Thoracic aorta (tissue), 2 donors: ENCODE measurements around the gene FIGNL2. TPM values are rescaled to one million over a fixed set of nuclear protein-coding genes. Genes with fewer than 3 reads are reported as not detected.

Source experiments
- ATAC-seq: fragments of 150-250 bp; one replicate; pipeline ENCODE4 v1.8.0; 2017; ENCODE audit warnings: low read depth; ENCODE audit not compliant: insufficient number of reproducible peaks, low FRiP score
- DNase-seq: peaks from one replicate; pipeline ENCODE4 v3.0.0-alpha.2; 2020; ENCODE audit warnings: low spot score
- H3K27ac ChIP-seq, 2 donors: fragments of 200-600 bp; sonication (generic); 1 replicate in 1 of 2; 2 replicates in 1 of 2; pipeline ENCODE4 v1.5.1; 2016; ENCODE audit warnings: mild to moderate bottlenecking in 2 of 2, moderate library complexity in 2 of 2
- H3K27me3 ChIP-seq: fragments of 200-600 bp; sonication (generic); replicated peaks from 2 replicates; pipeline ENCODE4 v1.6.0; 2016; ENCODE audit warnings: mild to moderate bottlenecking; ENCODE audit not compliant: insufficient read depth
- H3K36me3 ChIP-seq: fragments of 200-600 bp; sonication (generic); one replicate; pipeline ENCODE4 v1.5.1; 2016
- H3K4me1 ChIP-seq, 2 donors: fragments of 200-600 bp; sonication (generic); 1 replicate in 1 of 2; 2 replicates in 1 of 2; pipeline versions ENCODE4 v1.5.1 to v1.6.0; 2016; ENCODE audit warnings: low read depth in 2 of 2, mild to moderate bottlenecking in 1 of 2; ENCODE audit not compliant: control insufficient read depth in 1 of 2
- H3K4me3 ChIP-seq: fragments of 200-600 bp; sonication (generic); 2 replicates; pipeline ENCODE4 v1.5.1; 2016; ENCODE audit warnings: mild to moderate bottlenecking
- H3K9me3 ChIP-seq: fragments of 200-600 bp; sonication (generic); 2 replicates; pipeline ENCODE4 v1.5.1; 2016
- total RNA-seq, 2 donors: library from RNA; depleted of rRNA; stranded (reverse); fragments of >200 nt; gene quantifications; one replicate each; pipeline versions ENCODE4 v1.1.0 to v1.2.3, GENCODE V29; 2016
- TF ChIP-seq, protein P1 (sequence below): fragments of 200-600 bp; sonication (generic); IDR thresholded peaks from one replicate; pipeline ENCODE4 v1.5.1; 2019; ENCODE audit warnings: antibody characterized with exemption

The FIGNL2 gene
- total RNA-seq, 2 donors from 2014 or later: 0.28 TPM; not detected in 1

DNA sequence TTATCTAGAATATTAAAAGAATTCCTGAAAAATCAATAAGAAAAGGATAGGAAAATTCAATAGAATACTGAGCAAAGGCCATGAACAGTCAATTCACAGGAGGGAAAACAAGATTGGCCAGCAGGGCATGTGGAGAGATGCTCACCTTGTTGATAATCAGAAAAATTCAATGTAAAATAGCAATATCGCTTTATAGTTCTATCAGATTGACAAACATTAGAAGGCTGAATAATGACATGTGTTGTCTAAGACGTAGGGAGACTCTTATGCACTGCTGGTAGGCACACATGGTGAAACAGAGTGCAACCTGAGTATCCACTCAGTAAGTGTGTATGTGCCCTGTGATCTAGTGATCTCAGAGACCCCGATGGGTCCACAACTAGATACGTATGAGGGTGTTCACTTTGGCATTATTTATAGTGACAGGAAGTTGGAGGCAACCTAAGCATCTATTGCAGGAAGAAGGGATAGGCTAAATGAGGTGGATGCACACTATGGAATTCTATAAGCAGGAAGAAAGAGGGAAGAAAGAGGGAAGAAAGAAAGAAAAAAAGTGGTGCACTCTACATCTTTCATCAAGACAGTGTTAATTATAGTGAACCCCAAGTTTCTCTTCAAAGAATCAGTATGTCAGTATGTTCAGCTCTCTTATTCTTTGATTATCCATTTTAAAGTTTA lies 35.6 kb upstream of the FIGNL2 start:
- TF ChIP-seq, protein P1, sequence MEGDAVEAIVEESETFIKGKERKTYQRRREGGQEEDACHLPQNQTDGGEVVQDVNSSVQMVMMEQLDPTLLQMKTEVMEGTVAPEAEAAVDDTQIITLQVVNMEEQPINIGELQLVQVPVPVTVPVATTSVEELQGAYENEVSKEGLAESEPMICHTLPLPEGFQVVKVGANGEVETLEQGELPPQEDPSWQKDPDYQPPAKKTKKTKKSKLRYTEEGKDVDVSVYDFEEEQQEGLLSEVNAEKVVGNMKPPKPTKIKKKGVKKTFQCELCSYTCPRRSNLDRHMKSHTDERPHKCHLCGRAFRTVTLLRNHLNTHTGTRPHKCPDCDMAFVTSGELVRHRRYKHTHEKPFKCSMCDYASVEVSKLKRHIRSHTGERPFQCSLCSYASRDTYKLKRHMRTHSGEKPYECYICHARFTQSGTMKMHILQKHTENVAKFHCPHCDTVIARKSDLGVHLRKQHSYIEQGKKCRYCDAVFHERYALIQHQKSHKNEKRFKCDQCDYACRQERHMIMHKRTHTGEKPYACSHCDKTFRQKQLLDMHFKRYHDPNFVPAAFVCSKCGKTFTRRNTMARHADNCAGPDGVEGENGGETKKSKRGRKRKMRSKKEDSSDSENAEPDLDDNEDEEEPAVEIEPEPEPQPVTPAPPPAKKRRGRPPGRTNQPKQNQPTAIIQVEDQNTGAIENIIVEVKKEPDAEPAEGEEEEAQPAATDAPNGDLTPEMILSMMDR: no peak
- no peak for DNase-seq
- ATAC-seq: no peak
- Histone ChIP-seq H3K27me3 (no peaks in the 10 kb centered on the region), H3K4me3 (no peak overlapping the region), H3K4me1 (peaks cover 6 to 9% of the 10 kb centered on the region in 2 donors), H3K27ac (no peak overlapping the region), H3K36me3 (no peaks in the 10 kb centered on the region), H3K9me3 (no peaks in the 10 kb centered on the region)

DNA sequence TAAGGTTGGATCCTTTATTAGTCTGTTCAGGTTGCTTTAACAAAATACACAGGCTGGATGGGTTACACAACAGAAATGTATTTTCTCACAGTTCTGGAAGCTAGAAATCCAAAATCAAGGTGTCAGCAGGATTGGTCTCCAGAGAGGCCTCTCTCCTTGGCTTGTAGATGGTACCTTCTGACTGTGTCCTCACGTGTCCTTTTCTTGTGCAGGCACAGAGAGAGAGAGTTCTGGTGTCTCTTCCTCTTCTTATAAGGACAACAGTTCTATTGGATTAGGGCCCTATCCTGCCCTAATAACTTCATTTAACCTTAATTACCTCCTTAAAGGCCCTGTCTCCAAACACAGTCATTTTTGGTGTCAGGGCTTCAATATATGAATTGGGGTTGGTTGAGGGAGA lies 34.8 kb upstream of the FIGNL2 start:
- Histone ChIP-seq H3K27me3 (no peaks in the 10 kb centered on the region), H3K4me3 (no peak overlapping the region), H3K9me3 (no peaks in the 10 kb centered on the region), H3K27ac (no peak overlapping the region), H3K4me1 (peaks cover 6 to 9% of the 10 kb centered on the region in 2 donors), H3K36me3 (no peaks in the 10 kb centered on the region)
- TF ChIP-seq, protein P1: no peak
- DNase-seq: no peak
- no peak for ATAC-seq

DNA sequence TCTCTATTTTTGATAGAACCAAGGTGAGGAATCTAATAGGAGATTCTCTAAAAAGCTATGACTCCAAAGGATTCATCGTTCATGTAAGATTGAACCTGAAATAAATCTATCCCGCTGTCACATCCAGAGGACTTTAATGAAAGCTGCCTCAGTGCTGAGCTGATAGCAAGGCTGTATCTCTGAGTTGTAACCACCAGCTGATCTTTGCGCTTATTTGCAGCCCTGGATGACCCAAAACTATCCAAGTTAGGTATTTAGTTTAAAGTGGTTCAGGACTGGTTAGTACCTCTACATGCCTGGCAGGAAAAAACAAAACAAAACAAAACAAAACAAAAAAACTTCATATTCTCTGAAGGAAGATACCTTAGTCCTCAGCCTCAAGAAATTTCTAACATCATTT lies 30.6 kb upstream of the FIGNL2 start:
- Histone ChIP-seq H3K27me3 (no peaks in the 10 kb centered on the region), H3K36me3 (no peaks in the 10 kb centered on the region), H3K9me3 (no peaks in the 10 kb centered on the region), H3K4me1 (no peaks in the 10 kb centered on the region), H3K27ac (no peak overlapping the region), H3K4me3 (no peak overlapping the region)
- ATAC-seq (no peak), DNase-seq (no peak)
- TF ChIP-seq, protein P1: no peak

DNA sequence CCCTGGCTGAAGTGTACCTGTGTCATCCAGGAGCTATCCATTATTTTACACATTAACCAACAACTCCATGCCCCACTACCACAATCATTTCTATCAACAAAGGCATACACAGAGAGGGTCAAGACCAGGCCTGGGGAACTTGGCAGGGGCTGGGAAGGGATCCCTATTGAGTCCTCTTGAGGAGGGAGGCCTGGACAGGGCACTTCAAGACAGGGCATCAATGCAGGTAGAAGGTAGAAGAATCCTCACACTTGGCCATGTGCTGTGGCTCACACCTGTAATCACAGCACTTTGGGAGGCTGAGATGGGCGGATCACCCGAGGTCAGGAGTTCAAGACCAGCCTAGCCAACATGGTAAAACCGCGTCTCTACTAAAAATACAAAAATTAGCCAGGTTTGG lies 26.0 kb upstream of the FIGNL2 start:
- Histone ChIP-seq H3K27me3 (no peaks in the 10 kb centered on the region), H3K4me1 (peaks cover under 1% of the 10 kb centered on the region in 2 donors), H3K36me3 (no peaks in the 10 kb centered on the region), H3K4me3 (no peak overlapping the region), H3K27ac (no peak overlapping the region), H3K9me3 (no peaks in the 10 kb centered on the region)
- ATAC-seq: no peak
- DNase-seq: no peak
- TF ChIP-seq, protein P1: no peak

DNA sequence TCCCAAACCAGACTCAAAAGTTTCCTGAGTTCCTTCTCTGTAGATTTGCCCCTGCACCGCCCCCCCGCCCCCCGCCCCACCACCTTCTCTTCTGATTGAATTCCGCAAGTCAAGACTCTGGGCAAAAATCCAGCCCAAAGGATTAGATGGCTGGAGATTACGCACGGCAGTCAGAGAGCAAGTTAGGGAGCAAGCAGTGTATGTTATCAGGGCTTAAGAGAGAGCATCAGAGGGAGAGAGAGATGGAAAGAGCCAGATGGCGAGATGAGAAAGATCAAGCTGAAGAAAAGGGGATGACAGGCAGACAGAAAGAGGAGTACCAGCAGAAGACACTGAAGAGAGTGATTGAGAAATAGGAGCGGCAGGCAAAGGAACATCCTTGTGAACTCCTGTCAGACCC lies 25.5 kb upstream of the FIGNL2 start:
- TF ChIP-seq, protein P1: no peak
- no peak for DNase-seq
- Histone ChIP-seq H3K27me3 (no peaks in the 10 kb centered on the region), H3K9me3 (no peaks in the 10 kb centered on the region), H3K4me1 (peaks cover 5 to 6% of the 10 kb centered on the region in 2 donors), H3K27ac (no peak overlapping the region), H3K36me3 (no peaks in the 10 kb centered on the region), H3K4me3 (no peak overlapping the region)
- ATAC-seq: no peak
